SIG-M5 treated with dmso at 0.1 percent for 504 hours (cell line): ENCODE results near the gene SPTBN1.

Experiments used
- DNase-seq: peaks from one replicate; lab custom pipeline; 2025; ENCODE audit not compliant: unreplicated experiment; lab: John Stamatoyannopoulos, UW

The SPTBN1 gene

DNA sequence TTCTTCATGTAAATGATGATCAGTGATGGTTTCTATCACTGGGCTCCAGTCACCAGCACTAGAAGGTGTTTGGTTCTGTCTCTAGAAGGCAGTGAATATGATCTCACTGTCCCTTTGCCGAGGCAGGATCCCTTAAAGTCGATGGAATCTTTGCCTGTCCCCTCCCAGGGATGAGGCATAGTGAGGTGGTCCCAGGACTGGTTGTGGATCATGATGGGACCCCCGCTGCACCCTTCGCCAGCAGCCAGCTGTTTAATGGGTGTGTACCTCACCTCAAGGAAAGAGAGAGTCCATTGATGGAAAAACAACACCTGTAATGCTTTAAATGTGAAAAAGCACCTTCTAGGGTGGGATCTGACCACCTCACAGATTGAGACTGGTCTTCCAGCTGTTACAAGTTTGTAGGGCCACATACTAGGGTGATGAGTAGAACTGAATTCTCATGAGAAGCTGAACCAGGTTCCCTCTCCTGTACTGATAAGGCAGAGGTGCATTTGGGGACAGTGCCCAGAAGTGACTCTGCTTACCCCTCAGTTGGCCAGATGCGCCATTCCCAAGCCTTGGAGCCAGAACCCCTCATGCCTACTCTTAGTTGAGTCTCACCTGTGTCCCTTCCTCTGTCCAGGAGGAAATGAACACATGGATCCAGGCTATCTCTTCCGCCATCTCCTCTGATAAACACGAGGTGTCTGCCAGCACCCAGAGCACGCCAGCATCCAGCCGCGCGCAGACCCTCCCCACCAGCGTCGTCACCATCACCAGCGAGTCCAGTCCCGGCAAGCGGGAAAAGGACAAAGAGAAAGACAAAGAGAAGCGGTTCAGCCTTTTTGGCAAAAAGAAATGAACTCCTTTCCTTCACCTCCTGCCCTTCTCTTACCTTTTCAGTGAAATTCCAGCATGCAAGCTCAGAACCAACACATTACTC, 211.9 kb downstream of the SPTBN1 start:
- no peak for DNase-seq

DNA sequence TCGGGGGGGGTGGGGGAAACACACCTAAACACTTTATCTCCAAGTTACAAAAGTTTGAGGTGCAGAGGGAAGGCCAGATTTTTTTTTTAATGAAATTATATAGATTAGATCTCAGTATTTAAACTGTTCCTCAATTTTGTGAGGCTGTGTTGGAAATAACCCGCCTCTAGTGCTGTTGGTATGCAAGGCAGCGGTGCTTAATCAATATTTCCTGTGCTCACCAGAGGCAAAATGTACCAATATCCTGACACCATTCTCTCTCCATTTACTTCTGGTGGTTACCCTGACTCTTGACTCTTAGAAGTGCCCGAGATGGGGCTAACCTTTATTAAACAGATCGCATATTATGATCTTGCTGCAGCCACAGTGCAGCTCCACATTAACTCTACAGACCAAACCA, 212.6 kb downstream of the SPTBN1 start:
- DNase-seq: no peak

DNA sequence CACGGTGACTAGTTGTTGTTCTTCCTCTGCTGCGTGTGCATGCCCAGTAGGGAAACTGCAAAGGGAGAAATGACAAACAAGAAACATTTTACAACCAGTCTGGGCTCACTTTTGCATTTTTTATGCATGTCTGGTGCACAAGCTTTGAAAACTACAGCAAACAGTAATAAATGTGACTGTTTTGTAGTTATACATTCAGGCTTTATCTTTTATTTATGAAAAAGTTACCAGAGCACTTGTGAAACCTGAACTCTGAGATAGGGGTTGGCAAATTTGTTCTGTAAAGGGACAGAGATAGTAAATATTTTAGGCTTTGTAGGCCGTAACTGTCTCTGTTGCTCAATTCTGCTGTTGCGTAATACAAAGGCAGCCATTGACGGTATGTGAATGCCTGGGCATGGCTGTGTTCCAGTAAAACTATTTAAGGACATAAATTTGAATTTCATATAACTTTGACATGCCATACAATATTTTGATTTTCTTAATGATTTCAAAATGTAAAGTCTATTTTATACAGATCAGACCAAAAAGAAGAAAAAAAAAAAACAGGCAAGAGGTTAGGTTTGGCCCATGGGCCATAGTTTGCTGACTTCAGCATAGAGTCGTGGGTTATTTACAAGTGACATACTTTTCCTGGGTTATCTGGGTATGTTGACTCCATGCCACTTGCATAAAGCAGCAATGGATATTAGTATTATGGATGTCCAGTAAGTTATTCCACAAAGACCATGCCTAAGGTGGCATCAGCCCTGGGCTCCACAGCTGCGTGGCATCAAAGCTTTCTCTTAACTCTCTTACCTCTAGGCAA, 213.8 kb downstream of the SPTBN1 start:
- DNase-seq: peak; percentile 83

DNA sequence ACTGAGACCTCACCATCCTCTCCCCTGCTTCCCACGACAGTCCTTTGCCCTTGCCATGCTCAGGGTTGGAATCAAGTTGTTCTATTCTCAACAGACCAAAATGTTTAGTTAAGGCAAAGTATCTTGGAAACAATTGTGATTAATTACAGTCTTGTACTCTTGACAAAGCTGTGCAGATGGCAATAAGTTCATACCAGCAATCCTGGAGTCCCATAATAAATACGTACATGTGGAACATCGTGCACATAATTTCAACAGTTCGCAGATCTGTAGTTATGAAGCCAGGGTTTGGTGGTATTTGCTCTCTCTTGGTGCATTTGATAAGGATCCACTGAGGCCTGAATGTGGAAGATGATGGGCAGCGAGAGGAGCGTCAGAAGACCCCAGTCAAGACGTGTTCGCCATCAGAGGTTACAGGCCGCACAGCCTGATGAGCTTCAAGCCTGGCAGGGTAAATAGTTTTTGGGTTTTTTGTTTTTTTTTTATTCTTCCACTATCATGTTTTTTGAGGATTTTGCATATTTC, 214.4 kb downstream of the SPTBN1 start:
- no peak for DNase-seq

DNA sequence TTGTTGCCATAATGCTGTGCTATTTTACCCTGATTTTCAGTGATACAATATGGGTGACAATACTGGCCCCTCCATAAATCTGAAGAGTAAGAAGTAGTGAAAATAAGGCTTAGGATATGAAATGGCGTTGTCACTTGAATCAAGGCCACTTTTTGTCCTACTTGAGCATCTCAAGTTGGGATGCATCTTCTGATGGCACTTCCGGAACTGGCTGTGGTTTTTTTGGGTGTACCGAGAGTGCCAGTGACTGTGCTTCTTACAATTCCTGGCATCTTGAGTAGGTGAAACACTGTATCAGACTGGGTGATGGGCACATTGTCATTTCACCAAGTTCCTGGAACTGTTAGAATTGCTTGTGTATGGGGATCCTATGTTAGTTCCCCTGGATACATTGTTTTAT, 214.9 kb downstream of the SPTBN1 start:
- DNase-seq: no peak

DNA sequence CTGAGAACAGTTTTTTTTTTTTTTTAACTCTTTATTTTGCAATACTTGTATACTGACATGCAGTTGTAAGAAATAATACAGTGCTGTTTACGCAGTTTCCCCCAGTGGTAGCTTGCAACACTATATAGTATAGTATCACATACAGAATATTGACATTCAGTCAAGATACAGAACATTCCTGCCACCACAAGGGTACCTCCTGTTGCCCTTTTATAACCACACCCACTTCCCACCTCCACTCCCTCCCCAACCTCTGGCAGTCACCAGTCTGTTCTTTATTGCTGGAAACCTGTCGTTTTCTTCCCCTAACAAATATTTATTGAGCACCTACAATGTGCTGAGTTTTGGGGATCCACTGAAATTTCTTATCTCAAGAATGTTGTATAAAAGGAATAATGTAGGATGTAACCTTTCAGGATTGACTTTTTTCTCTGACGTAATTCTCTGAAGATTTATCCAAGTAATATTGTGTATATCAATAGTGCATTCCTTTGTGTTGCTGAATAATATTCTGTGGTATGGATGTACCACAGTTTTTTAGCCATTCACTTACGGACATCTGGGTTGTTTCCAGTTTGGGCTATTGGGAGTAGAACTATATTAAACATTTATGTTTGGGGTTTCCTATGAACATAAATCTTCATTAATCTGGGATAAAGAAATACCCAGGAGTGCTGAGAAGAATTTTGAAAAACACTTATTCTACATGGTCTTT, 215.9 kb downstream of the SPTBN1 start:
- DNase-seq: peak; percentile 7

- DNase-seq: peak; percentile 56
Measured at GRCh38 chr2:54672590-54673456, 216.7 kb downstream of the SPTBN1 start.

DNA sequence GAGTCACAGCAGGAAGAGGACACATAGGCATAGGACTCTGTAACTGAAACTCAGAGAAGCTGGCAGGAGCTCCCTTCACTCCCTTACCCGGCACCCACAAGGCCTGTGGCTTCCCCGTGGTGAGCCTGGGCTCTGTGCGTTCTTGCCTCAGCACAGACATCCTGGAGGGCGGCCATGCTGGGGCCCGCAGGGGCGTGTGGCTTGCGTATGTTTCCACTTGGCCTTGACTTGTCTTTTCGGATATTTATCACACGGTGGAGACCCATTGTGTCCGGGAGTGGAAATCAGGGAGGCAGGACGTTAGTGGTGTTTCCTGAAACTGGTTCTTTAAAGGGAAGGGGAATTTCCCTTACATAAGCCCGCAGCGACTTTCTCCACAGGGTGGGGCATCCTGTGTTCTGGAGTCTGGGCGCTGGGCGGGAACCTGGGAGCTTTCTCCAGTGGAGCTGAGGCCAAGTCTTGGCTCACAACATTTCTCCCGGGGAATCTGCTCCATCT, 217.4 kb downstream of the SPTBN1 start:
- DNase-seq: no peak

DNA sequence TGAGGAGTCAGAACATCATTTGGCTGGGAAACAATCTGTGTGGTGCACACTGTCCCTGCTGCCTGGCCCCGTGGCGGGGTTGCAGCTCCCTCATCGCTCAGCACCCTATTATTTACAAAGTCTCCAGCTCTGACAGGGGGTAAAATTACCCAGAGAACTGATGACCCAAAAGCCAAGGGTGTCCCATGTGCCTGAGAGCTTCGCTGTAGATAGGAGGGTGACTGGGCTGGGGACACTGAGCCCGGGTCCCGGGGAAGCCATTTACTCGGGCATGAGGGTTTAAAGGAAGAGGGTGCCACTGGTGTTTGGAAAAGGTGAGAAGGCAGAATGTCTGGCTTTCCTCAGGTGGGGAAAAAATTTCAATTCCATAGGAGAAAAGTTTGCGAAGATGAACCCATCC, 219.2 kb downstream of the SPTBN1 start:
- DNase-seq: no peak

DNA sequence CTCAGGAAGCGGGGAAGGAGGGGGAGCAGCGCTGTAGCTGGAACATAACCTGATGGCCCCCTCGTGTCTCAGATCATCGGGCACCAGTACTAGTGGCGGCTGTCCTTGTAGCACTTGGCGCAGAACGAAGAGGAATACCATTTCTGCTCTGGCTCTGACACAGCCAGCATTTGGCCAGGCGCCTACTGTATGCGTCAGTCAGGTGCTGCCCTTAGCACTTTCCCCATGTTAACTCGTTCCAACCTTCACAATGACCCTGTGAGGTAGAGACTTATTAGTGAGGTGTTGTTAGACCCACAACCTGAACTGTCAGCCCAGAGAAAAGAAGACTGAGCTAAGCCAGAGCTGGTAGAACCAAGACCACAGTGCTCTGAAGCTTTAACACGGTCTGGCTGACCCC, 219.6 kb downstream of the SPTBN1 start:
- DNase-seq: no peak

DNA sequence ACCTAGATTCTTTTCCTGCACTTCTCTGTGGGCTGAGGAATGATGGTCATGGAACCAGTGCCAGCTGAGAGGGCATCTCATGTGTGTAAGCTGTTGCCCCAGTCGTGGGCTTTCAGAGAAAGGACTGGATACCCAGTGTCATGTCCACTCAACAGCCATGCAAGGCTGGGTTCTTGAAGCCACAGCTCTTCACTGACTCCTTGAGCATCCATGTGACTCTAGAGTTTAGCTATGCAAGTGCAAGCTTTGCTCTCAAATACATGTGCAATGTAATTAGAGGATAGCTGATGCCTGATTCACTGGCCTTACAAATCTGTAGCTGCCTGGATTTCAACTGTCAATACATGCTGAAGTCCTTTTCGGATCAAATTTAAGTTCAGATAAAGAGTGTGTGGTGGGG, 220.5 kb downstream of the SPTBN1 start:
- no peak for DNase-seq

DNA sequence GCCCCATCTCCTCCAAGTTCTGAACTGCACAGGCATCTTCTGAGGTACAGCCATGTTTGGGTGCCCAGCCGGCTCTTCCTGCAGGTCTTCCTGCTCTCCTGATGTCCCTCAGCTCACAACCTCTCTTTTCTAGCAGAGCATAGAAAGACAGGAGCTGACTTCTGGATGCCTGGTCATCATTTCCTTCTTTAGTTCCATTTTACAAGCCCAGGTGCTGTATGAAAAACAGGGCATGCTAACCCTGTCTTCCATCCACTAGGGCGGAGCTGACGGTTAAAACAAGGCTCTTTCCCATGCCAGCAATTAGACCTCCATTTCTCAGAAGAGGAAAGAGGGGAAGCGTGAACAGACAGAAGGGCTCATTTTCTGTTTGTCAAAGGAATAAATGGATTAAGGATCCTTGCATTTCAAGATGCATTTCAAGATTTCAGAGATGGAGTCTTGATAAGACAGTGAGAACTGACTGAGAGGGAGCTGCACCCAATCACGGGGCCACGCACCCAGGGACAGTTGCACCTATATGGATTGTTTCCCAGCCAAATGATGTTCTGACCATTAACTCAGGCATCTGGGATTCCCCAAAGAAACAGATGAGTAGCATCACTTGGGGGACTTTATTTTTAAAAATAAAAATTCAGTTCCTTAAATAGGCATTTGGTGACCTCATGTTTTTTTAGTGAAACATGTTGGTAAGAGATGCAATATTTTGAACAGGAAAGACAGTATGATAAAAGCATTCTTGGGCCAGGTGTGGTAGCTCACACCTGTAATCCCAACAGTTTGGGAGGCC, 221.5 kb downstream of the SPTBN1 start:
- DNase-seq: no peak

- DNase-seq: no peak
Measured at GRCh38 chr2:54678719-54679118, 222.6 kb downstream of the SPTBN1 start.

- no peak for DNase-seq
Measured at GRCh38 chr2:54680397-54681041, 224.4 kb downstream of the SPTBN1 start.

DNA sequence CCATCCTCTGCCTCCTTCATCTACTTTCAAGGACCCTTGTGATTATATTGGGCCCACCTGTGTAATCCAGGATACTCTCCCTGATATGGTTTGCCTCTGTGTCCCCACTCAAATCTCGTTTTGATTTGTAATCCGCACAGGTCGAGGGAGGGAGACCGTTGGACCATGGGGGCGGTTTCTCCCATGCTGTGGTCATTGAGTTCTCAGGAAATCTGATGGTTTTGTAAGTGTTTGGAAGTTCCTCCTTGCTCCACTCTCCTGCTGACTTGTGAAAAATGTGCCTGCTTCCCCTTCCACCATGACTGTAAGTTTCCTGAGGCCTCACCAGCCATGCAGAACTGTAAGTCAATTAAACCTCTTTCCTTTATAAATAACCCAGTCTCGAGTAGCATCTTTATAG, 225.3 kb downstream of the SPTBN1 start:
- DNase-seq: no peak

- DNase-seq: no peak
Measured at GRCh38 chr2:54683596-54683995, 227.5 kb downstream of the SPTBN1 start.

DNA sequence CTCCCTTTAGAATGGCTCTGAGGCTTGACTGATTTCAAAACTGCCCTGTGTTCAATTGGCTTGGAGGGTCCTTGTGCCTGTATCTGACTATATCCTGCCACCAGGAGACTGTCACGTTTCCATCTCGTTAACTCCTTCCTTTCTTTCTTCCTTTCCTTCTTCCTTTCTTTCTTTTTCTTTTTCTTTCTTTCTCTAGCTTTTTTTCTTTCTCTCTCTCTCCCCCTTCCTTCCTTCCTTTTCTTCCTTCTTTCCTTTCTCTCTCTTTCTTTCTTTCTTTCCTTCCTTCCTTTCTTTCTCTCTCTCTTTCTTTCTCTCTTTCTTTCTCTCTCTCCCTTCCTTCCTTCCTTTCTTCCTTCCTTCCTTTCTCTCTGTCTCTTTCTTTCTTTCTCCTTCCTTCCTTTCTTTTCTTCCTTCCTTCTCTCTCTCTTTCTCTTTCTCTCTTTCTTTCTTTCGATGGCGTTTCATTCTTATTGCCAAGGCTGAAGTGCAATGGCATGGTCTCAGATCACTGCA, 229.2 kb downstream of the SPTBN1 start:
- no peak for DNase-seq

DNA sequence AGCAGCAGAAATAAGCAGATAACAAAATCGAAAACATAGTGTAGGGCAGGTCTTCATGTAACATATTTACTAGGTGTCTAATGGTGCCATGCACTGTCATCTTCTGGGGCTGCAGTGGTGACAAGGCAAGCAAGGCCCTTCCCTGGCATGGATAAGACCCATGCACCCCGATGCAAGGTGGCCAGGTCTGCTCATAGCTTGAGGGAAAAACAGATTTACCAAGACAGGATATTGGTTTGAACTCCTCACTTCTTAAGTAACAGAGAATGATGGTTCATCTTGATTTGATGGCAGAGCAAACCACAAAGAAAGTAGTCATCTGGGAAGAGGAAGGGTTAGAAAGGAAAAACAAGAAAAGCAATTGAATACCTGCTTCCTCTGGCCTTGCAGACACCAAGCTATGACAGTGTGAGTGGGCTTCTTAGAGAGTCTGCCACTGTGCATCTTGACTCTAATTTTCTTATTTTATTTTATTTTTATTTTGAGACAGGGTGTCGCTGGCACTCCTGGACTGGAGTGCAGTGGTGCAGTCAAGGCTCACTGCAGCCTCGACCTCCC, 231.5 kb downstream of the SPTBN1 start:
- no peak for DNase-seq
